ENCODE data around the gene ACAP3. TPM values are rescaled to one million over a fixed set of nuclear protein-coding genes. Genes with fewer than 3 reads are reported as not detected.

ACAP3 gene
- total and polyA plus RNA-seq, 4 donors: 2.7 to 24.8 (median 15.0) TPM

GRCh38 chr1:1306661-1307260 is 969 bp downstream of the ACAP3 start:
- Histone ChIP-seq H3K9ac (ENCODE audit: low read depth in 1 of 2, low read length in 2 of 2) (no peak overlapping the region), H3K9me3 (ENCODE audit: control insufficient read depth in 4 of 4, low read length in 3 of 4) (no peaks in the 10 kb centered on the region), H3K27me3 (ENCODE audit: control insufficient read depth in 4 of 4, insufficient read depth in 4 of 4, low read length in 3 of 4) (no peaks in the 10 kb centered on the region), H3K4me3 (ENCODE audit: low read depth in 1 of 3, low read length in 3 of 3) (peak overlapping the region; percentile 76 to 86 (median 77)), H3K27ac (ENCODE audit: low read depth in 1 of 2, low read length in 2 of 2) (peak overlapping the region; percentile 57 to 95), H3K36me3 (ENCODE audit: control insufficient read depth in 4 of 4, insufficient read depth in 3 of 4, low read depth in 1 of 4, low read length in 3 of 4) (peaks cover 0 to 9% (median 2%) of the 10 kb centered on the region in 4 donors), H3K4me1 (ENCODE audit: control insufficient read depth in 4 of 4, insufficient read depth in 4 of 4, low read length in 3 of 4) (peaks cover 18 to 44% (median 34%) of the 10 kb centered on the region in 4 donors)
- DNase-seq (ENCODE audit: low spot score): no peak
- no peak for TF ChIP-seq TAF1 (conservative IDR thresholded peaks at IDR 0.05)
- no peak for TF ChIP-seq MAX (IDR thresholded peaks at IDR 0.05)
- TF ChIP-seq, protein P1, sequence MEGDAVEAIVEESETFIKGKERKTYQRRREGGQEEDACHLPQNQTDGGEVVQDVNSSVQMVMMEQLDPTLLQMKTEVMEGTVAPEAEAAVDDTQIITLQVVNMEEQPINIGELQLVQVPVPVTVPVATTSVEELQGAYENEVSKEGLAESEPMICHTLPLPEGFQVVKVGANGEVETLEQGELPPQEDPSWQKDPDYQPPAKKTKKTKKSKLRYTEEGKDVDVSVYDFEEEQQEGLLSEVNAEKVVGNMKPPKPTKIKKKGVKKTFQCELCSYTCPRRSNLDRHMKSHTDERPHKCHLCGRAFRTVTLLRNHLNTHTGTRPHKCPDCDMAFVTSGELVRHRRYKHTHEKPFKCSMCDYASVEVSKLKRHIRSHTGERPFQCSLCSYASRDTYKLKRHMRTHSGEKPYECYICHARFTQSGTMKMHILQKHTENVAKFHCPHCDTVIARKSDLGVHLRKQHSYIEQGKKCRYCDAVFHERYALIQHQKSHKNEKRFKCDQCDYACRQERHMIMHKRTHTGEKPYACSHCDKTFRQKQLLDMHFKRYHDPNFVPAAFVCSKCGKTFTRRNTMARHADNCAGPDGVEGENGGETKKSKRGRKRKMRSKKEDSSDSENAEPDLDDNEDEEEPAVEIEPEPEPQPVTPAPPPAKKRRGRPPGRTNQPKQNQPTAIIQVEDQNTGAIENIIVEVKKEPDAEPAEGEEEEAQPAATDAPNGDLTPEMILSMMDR (IDR thresholded peaks at IDR 0.05; ENCODE audit: low read depth, low read length, missing input control): no peak
- TF ChIP-seq HNF4A (conservative IDR thresholded peaks at IDR 0.05): peak in 1 of 2 donors; percentile 11
- TF ChIP-seq YY1 (IDR thresholded peaks at IDR 0.05): no peak
- no peak for TF ChIP-seq EGR1 (IDR thresholded peaks at IDR 0.05; ENCODE audit: low read depth in 2 of 2)
- no peak for TF ChIP-seq JUND (IDR thresholded peaks at IDR 0.05)
- TF ChIP-seq FOXA1 (IDR thresholded peaks at IDR 0.05): no peak
- no peak for TF ChIP-seq RAD21 (IDR thresholded peaks at IDR 0.05)
- WGBS: 30% methylated on average over 27 of the region's 27 CpGs

- Histone ChIP-seq H3K4me1 (ENCODE audit: control insufficient read depth in 4 of 4, insufficient read depth in 4 of 4, low read length in 3 of 4) (peaks cover 18 to 44% (median 34%) of the 10 kb centered on the region in 4 donors), H3K4me3 (ENCODE audit: low read depth in 1 of 3, low read length in 3 of 3) (no peak overlapping the region), H3K27ac (ENCODE audit: low read depth in 1 of 2, low read length in 2 of 2) (no peak overlapping the region), H3K9me3 (ENCODE audit: control insufficient read depth in 4 of 4, low read length in 3 of 4) (no peaks in the 10 kb centered on the region), H3K9ac (ENCODE audit: low read depth in 1 of 2, low read length in 2 of 2) (no peak overlapping the region), H3K36me3 (ENCODE audit: control insufficient read depth in 4 of 4, insufficient read depth in 3 of 4, low read depth in 1 of 4, low read length in 3 of 4) (peaks cover 0 to 4% (median 1%) of the 10 kb centered on the region in 4 donors), H3K27me3 (ENCODE audit: control insufficient read depth in 4 of 4, insufficient read depth in 4 of 4, low read length in 3 of 4) (no peaks in the 10 kb centered on the region)
- 53% methylated on average over 11 of the region's 11 CpGs for WGBS
- DNase-seq (ENCODE audit: low spot score): no peak
- TF ChIP-seq EGR1 (IDR thresholded peaks at IDR 0.05; ENCODE audit: low read depth in 2 of 2): no peak
- TF ChIP-seq, protein P2, sequence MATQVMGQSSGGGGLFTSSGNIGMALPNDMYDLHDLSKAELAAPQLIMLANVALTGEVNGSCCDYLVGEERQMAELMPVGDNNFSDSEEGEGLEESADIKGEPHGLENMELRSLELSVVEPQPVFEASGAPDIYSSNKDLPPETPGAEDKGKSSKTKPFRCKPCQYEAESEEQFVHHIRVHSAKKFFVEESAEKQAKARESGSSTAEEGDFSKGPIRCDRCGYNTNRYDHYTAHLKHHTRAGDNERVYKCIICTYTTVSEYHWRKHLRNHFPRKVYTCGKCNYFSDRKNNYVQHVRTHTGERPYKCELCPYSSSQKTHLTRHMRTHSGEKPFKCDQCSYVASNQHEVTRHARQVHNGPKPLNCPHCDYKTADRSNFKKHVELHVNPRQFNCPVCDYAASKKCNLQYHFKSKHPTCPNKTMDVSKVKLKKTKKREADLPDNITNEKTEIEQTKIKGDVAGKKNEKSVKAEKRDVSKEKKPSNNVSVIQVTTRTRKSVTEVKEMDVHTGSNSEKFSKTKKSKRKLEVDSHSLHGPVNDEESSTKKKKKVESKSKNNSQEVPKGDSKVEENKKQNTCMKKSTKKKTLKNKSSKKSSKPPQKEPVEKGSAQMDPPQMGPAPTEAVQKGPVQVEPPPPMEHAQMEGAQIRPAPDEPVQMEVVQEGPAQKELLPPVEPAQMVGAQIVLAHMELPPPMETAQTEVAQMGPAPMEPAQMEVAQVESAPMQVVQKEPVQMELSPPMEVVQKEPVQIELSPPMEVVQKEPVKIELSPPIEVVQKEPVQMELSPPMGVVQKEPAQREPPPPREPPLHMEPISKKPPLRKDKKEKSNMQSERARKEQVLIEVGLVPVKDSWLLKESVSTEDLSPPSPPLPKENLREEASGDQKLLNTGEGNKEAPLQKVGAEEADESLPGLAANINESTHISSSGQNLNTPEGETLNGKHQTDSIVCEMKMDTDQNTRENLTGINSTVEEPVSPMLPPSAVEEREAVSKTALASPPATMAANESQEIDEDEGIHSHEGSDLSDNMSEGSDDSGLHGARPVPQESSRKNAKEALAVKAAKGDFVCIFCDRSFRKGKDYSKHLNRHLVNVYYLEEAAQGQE (IDR thresholded peaks at IDR 0.05): no peak
- TF ChIP-seq SP1 (IDR thresholded peaks at IDR 0.05): no peak
- no peak for TF ChIP-seq NR2F2 (IDR thresholded peaks at IDR 0.05)
- no peak for TF ChIP-seq YY1 (IDR thresholded peaks at IDR 0.05)
- TF ChIP-seq ZBTB33 (IDR thresholded peaks at IDR 0.05): no peak
- TF ChIP-seq TAF1 (conservative IDR thresholded peaks at IDR 0.05): no peak
- no peak for TF ChIP-seq FOXA2 (IDR thresholded peaks at IDR 0.05)
- TF ChIP-seq, protein P1 (IDR thresholded peaks at IDR 0.05; ENCODE audit: low read depth, low read length, missing input control): no peak
- TF ChIP-seq RAD21 (IDR thresholded peaks at IDR 0.05): no peak
- TF ChIP-seq FOXA1 (IDR thresholded peaks at IDR 0.05): no peak
Observed at GRCh38 chr1:1306070-1306660, 1.6 kb downstream of the ACAP3 start.

Data from liver (tissue), 9 donors.